HG03066 (cell line): ENCODE results near the gene CLIP2.

Source experiments
- ATAC-seq: cut with Tn5 transposase; IDR thresholded peaks from one replicate; pipeline ENCODE4 v1.9.1; 2021; ENCODE audit warnings: low read depth; ENCODE audit not compliant: unreplicated experiment

Gene CLIP2

GRCh38 chr7:74269757-74270277, 19.4 kb upstream of the CLIP2 start:
- no peak for ATAC-seq

- ATAC-seq: no peak
These were observed 17.5 kb upstream of the CLIP2 start for GRCh38 chr7:74271742-74272141.

GRCh38 chr7:74272305-74273038, 16.7 kb upstream of the CLIP2 start:
- peak; percentile 79 for ATAC-seq

- ATAC-seq: no peak
These were observed 13.8 kb upstream of the CLIP2 start for GRCh38 chr7:74275401-74275881.

GRCh38 chr7:74277636-74278035, 11.6 kb upstream of the CLIP2 start:
- ATAC-seq: no peak

- ATAC-seq: no peak
These were observed 8.2 kb upstream of the CLIP2 start for GRCh38 chr7:74280985-74281384.

- ATAC-seq: no peak
These were observed 6.3 kb upstream of the CLIP2 start for GRCh38 chr7:74282748-74283459.

- no peak for ATAC-seq
These were observed 5.3 kb upstream of the CLIP2 start for GRCh38 chr7:74283858-74284447.

- no peak for ATAC-seq
These were observed 4.4 kb upstream of the CLIP2 start for GRCh38 chr7:74284781-74285259.

GRCh38 chr7:74286131-74286530, 3.1 kb upstream of the CLIP2 start:
- ATAC-seq: no peak

GRCh38 chr7:74287303-74288033, 1.7 kb upstream of the CLIP2 start:
- ATAC-seq: no peak

GRCh38 chr7:74288034-74288881, 949 bp upstream of the CLIP2 start:
- no peak for ATAC-seq

- no peak for ATAC-seq
These were observed 699 bp downstream of the CLIP2 start for GRCh38 chr7:74289659-74290552.

- ATAC-seq: no peak
These were observed 1.3 kb downstream of the CLIP2 start for GRCh38 chr7:74290553-74290950.

- no peak for ATAC-seq
These were observed 1.8 kb downstream of the CLIP2 start for GRCh38 chr7:74290981-74291441.

GRCh38 chr7:74291535-74291934, 2.3 kb downstream of the CLIP2 start:
- ATAC-seq: no peak

GRCh38 chr7:74292757-74293576, 3.8 kb downstream of the CLIP2 start:
- no peak for ATAC-seq

GRCh38 chr7:74293577-74293908, 4.3 kb downstream of the CLIP2 start:
- no peak for ATAC-seq
